HG03135 (cell line): ENCODE results near the gene GRID1.

Source experiments
- ATAC-seq: cut with Tn5 transposase; IDR thresholded peaks from one replicate; pipeline ENCODE4 v1.9.1; 2021; ENCODE audit warnings: mild to moderate bottlenecking, moderate library complexity; ENCODE audit not compliant: unreplicated experiment

GRID1 gene

DNA sequence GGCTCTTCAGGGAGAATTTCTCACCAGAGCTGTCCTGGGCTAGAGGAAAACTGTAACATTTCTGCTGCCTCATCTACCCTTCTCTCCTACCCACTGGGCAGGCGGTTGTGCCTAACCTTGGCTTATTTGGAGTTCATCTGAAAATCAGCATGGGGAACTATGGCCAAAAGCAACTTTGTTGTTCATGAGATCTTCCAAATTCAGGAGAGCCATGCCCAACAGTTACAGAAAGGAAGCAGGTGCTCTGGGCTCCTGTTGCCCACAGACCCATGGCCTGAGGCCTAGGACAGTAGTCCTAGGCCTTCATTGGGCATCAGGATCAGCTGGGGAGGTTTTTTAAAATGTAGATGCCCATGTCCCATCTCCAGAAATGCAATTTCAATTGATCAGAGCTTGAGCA is 85.2 kb downstream of the GRID1 start:
- no peak for ATAC-seq

DNA sequence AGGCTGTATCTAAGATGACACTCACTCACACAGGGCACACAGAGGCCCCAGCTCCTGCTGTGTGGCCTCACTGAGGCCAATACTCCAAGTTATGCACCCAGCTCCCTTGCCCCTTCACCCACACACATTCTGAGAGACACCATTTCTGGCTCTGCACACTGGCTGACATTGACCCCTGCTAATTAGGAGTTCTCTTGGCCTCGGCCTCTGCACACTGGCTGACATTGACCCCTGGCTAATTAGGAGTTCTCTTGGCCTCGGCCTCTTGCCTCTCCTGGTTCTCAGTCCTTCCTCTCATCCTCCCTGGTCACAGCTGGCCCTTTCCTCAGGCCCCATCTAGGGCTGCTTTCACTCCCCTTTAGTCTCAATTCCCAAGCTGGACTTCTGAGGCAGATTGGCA is 97.3 kb downstream of the GRID1 start:
- ATAC-seq = no peak

DNA sequence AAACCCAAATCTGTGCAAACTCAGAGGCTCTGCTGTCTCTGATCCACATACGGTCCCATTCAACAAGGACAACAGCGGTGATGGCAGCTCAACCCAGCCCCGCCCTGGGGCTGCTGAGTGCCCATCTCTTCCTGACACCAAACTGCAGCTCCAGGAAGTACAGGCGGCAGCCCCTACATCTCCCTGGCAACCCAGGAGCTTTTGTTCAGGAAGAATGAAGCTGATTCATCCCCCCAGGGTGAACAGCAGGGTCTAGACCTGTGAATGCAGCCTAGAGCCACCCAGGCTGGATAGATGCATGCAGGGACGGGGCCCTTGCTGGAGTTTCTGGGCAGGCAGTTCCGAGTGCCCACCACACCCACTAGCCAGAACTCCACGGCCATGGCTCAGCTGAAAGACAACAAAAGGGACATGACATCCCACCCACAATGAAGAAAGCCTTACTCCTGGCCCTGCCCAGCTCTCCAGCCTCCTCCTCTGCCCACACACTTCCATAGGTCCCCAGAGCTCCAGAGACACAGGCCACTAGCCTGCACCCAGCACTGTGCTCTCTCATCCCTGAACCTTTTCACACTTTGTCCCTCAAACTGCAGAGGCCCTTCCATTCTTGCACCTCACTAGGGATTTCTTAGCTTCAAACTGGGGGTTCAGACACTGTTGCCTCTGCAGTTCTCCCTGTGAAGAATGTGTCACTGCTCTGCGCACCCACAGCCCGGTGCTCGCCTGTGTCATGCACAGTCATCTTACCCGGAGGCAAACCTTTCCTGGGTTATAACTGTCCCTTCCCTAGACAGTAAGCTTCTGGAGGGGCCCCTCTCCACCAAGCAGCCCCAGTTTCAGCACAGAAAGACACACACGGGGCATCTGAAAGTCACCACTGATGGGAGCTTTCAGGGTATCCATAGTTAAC is 99.1 kb downstream of the GRID1 start:
- ATAC-seq = no peak

GRCh38 chr10:86266446-86267242 is 100.0 kb downstream of the GRID1 start:
- ATAC-seq = no peak

- no peak for ATAC-seq
These were observed 100.7 kb downstream of the GRID1 start for GRCh38 chr10:86265895-86266259.

DNA sequence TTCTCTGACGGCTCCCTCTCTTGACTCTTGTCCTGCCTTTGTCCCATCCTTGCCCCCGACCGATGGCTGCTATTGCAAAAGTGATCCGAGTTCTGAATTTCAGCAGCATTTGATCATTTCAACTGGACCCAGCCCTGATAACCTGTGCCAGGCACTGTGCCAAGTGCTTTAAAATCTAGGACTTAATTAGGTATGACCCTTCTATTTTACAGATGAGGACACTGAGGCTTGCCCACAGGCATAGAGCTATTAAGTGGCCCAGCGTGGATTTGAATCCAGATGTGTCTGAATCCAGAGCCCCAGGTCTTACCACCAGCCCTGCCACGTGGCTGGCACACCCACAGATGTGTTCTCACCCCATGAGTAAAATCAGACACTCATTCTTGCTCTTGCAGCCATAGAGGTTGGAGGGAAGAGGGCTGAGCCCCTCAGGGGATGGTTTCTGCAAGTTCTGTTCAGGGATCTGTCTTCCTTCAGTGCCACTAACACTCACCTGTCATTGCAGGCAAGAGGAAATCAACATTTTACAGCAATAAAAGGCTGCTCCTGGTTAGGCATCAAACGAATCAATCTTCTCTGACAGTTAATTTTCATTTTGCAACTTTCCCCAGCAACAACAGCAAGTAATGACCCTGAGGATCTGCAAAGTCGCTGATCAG is 101.2 kb downstream of the GRID1 start:
- ATAC-seq = no peak

DNA sequence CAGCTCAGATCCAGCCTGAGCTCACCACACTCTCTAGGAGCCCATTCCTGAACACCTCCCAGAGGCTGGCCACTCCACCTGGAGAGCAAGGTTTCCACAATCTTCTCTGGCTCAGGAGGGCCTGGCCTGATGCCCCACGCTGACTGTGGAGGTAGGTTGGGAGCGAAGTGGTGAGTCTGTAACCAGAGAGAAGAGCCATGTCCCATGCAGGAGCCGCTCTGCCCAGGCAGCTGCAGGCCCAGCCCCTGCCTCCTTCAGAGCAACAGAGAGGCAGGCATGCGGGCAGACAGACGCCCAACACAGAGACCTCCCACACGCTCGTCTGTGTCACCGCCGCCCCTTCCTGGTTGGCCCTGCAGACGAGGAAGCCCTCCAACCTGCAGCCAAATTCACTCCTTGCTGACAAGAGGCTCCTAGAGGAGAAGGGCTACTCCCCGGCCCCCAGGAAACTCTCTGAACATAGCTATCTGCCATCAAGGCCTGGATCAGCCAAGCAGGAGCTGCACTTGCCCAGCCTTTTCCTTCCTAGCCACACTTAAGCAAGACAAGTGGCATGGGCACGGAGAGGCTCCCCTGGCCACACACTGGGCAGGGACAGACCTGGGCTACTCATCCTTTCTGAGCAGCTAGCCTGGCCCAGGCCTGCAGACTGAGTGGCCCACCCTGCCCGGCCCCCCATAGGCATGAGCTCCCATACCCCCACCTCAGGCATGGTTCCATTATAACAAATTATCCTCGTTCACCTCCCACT is 101.9 kb downstream of the GRID1 start:
- no peak for ATAC-seq

DNA sequence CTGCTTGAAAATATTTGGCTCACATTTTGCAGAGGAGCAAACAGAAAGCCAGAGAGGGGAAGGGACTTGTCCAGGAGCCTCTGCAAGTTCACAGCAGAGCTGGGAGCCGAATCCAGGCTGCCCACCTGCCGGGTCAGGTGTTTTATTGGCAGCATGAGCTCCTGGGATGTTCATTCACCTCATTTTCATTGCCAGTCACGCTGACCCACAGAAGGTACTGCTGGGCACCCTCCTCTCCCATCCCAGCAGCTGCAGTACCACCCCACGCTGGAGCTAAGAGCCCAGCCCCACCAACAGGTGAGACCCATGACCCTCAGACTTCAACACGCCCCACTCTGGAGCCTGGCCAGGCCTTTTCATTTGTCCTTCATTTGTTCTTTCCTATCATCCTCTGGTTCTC is 102.7 kb downstream of the GRID1 start:
- no peak for ATAC-seq

GRCh38 chr10:86263209-86263608 is 103.4 kb downstream of the GRID1 start:
- ATAC-seq = no peak

DNA sequence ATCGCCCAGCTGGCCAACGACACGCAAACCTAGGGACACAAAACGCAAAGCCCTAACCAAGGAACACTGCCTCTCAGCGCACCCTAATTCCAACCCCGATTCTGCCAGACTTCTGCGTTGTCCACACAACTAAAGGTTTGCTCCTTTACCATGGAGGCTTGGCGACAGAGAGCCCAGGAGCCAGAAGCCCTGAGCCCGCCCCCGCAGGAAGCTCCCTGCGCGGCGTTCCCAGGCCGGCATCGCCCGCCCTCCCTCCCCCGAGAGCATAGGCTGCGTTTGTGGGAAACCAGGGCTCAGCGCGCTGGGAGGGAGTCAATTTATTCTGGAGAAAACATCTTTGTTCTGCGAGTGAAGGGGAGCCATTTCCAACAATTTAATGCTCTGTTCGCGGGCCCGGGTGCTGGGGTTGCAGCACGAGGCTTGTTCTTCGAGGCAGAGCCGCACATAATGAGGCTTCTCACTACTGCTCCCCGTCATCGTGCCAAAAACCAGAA is 103.9 kb downstream of the GRID1 start:
- ATAC-seq = no peak

DNA sequence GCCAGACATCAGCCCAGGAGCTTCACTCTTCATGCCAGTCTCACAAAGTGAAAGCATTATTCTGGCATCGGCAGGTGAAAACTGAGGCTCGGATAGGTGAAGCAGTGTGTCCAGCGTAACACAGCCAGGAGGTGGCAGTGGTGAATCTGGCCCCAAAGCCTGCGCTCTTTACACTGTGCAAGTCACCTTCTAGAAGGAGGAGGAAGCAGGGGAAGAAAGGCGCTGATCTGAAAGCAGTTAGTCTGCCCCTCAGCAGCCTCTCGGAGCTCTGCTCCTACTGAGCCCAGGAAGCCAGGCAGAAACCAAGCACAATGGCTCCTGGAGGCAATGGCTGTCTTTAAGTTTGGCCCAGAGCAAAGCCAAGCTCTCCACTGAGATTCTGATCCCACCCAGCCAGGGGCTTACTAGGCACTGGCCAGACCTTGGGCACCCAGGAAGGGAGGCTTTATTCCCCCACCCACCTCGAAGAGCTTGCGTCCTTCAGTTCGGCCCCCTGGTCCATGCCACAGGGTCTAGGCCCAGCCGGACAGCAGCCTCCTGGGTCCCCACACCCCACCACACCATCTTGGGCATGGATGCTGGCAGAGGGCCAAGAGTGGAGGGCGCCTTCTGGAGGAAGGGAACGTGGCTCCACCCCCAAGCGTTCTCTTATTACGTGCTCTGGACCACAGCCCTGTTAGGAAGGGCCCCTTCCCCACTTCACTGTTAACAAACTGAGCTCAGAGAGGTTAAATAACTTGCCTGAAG is 104.5 kb downstream of the GRID1 start:
- ATAC-seq = peak; percentile 79

DNA sequence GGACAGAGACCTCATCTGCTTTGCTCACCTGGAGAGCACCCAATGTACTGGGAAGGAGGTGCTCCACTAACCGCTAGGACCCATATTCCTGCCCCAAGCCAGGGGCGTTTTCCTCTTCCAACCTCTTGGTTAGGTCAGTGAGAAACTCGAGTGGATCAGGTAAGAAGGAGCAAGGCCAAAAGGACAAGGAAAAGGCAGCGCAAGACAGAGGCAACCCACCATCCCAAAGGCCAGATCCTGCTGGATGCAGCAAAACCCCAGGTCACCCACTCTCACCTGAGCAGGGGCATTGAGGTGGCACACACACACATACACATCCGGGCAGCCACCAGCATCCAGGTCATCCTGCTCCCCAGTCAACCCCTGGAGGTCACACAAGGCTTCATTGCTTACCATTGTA is 105.1 kb downstream of the GRID1 start:
- ATAC-seq = no peak

GRCh38 chr10:86260564-86260963 is 106.0 kb downstream of the GRID1 start:
- no peak for ATAC-seq

DNA sequence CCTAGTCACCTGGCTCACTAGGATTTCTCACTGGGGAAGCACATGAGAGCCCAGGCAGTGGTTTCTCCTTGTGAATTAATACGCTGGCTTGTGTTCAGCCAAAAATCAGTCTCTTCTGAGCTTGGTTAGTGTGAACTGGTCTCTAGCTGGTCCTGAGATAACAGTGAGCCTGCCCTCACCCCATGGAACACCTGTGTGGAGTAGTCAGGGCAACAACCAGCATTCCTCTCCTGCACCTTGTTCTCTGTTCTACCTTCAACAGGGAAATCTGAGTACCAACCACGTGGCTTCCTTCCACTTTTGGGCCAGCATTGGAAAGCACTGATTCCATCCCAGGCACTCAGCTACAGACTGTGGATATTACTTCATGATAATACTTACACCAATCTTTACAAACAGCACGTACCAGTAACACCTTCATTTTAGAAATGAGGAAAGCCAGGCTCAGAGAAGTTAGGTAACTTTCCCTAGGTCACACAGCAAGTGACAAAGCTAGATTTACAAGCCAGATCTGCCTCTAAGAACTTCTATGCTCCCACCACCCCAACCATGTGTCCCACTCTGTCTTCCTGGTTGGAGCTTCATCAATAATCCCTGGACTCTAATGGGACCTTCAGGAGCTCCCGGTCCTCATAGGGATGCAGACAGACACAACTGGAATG is 106.6 kb downstream of the GRID1 start:
- ATAC-seq = no peak

DNA sequence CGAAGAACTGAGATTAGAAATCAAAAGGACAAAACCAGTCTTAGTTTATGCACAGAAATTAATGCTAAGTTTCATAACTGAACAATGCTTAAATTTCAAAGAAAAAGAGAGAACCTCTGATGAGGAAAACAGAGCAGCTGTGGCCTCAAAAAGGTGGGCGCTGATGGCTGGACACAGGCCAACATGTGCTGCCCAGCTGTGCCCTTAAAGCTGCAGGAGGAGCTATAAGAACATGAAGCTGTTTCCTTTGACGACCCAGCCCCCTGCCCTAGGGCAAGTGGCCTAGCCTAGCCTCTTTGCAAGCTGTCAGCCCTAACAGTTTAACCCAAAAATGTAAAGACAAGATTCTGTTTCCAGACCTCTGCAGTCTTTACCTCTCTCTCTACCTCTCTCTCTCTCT is 107.7 kb downstream of the GRID1 start:
- ATAC-seq = no peak

- ATAC-seq = no peak
These were observed 108.1 kb downstream of the GRID1 start for GRCh38 chr10:86258499-86258898.

DNA sequence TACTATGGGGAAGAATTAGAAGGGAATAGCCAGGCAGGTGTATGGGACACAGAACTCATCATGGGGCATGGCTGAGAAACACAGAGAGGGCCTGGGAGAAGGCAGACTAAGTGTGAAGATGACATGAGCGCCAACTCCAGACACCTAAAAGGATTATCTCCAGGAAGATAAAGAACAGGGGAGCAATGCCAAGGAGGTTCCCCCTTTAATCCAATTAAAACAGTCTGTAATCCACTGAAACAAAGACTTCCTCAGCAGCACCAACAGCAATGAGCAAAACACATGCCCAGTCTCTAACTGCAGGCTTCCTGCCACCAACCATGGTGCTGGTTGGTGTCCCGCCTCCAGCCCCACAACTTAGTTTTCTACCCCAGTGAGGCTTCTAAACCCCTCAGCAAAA is 108.9 kb downstream of the GRID1 start:
- ATAC-seq = no peak

DNA sequence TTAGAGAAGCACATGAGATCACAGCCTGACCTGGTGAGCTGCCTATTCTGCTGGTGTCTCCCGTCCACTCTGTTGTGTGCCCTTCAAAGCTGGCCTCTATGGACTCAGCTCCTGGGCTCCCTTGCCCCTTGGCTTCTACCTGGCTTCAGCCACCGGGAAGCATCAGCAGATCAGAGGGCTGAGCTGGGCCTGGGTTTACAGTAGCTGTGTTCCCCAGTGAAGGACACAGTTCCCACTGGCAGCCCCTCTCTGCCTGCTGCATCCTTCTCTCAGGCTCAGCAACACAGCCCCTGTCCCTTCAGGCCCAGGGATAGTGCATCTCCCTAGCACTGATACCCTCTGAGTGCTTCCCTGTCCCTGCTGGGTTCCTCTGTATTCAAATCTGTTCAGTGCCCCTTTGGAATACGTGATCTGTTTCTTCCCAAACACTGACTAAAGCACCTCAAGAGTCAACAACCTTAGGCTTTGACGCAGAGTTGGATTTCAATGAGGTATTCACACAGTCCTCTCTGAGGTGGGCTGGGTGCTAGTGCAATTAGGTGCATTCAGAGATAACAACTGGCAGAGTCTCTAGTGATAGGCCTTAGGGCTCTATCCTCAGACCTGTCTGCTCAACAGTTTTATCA is 109.8 kb downstream of the GRID1 start:
- no peak for ATAC-seq
